HG02938 (cell line): Measurements from ENCODE around the gene LHFPL2.

Source experiments
- ATAC-seq: cut with Tn5 transposase; IDR thresholded peaks from one replicate; pipeline ENCODE4 v1.9.1; 2021; ENCODE audit warnings: mild to moderate bottlenecking, moderate library complexity; ENCODE audit not compliant: unreplicated experiment

The LHFPL2 gene

DNA sequence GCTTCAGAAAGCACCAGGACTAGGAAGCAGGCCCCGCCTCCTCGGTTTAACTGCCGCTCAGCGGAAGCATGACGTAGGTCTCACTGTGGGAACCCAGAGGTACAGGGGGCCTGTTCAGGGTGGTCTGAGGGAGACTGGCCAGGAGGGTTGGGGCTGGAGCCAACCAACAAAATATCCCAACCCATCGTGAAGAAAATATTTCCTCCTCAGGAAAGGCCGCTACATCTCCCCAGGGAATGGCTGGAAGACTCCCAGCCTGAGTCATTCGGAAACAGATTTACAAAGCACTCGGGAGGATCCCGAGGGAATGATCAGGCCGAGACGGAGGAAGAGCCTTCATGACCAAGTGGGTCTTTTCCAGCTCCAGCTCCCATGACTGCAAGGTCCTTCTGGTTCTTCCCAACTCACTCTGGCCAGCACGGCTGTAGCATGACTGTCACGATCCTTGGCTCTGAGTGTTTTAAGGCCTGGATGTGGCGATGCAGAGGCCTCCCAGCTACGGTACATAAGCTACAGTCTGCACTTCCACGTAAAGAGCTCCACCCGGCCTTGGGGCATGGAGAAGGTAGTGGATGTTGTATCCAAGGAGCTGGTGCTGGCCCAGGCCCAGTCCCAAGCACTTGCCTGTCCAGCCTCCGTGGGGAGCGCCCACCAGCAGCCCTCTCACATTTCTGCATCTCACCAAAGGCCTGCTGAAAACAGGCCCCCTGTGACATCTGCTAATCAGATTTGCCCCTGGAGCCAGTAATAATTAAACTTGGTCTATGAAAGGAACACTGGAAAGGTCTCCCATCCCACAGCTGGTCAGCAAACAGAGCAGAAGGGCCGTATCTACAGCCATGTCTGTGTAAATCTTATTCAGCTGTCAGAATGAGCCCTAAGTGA lies 100.6 kb downstream of the LHFPL2 start:
- ATAC-seq, result no peak

DNA sequence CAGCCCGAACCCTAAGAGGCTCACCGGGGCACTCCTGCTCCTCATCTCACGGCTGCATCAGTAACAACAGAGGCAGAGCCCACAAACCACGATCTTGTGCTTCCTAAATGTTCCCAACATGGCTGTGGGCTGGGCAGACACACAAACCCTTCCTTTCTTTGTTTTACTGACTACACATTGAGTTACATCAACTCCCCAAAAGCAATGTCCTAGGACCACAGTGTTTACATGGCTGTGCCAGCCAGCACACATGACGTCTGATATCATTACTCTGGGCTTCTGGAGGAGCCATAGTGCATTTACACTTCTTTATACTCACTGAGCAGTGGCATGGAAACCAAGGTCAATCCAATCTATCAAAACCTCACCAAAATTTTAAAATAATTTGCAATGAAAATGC lies 101.4 kb downstream of the LHFPL2 start:
- no peak for ATAC-seq

GRCh38 chr5:78546276-78546996 lies 102.1 kb downstream of the LHFPL2 start:
- no peak for ATAC-seq

- no peak for ATAC-seq
These were observed 103.2 kb downstream of the LHFPL2 start for GRCh38 chr5:78545406-78545805.

GRCh38 chr5:78544561-78545201 lies 103.9 kb downstream of the LHFPL2 start:
- no peak for ATAC-seq

DNA sequence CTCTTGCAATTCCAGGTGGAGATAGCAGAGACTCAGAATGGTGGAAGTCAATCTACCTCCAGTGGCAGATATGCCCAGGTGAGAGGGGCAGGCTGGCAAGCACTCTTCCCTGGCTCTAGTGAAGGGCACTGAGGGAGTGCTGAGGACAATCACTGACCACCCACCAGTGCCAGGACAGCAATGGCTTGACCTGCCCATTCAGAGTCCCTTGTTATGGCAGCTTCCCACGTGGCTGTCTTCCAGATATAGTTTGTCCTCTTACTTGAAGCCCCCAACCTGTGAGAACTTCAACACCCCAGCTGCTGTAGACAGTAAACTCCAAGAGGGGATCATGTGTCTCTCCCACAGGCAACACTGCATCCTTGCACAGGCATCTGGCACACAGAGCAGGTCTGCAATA lies 104.7 kb downstream of the LHFPL2 start:
- no peak for ATAC-seq

GRCh38 chr5:78543292-78543691 lies 105.3 kb downstream of the LHFPL2 start:
- ATAC-seq, result no peak

DNA sequence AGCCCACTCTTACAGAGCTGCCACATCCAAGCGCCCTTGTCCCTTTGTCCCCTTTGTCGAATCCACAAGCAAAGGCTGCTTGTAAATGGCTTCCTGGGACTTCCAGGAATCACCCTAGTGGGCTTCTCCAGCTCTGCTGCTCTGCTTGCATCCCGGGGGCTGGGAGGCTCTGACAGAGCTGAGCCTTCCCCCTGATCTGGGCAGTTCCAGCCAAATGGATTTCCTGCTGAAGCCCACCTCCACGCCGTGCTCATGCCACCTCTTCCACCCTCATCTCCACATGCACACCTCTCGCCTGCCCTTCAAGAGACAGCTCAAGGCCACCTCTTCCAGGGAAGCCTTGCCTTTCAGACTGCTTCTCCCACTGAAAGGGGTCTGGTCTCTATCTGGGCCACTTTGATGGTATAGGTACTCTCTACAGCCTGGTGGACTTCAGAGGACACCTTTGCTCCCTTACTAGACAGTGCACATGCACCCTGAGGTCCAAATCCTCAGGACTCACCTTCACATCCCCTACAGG lies 106.2 kb downstream of the LHFPL2 start:
- no peak for ATAC-seq

DNA sequence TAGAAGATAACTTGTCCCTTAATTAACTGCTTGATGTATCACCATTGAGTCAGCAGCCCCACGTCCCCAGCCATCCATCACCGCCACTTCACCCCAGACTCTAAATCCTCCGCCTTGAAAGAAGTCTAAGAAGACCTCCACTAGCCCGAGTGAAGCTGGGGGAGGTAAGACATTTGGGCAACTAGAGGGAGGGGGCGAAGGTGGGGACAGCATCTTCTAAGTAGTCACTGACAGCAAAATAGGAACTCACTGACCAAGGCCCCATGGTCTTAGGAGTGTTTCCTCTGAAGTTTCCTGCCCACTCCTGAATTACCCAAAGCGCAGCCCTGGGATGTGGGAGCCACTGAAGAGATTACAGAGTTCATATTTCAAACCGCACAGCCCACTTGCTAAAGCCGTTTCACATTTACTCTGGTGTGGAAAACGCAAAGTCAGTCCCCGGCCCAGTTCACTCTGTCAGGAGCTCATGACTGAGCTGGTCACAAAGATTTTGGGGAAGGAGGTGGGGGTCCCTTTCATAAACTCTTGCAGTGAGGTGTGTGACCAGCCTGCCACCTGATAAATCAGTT lies 107.4 kb downstream of the LHFPL2 start:
- ATAC-seq, result no peak

DNA sequence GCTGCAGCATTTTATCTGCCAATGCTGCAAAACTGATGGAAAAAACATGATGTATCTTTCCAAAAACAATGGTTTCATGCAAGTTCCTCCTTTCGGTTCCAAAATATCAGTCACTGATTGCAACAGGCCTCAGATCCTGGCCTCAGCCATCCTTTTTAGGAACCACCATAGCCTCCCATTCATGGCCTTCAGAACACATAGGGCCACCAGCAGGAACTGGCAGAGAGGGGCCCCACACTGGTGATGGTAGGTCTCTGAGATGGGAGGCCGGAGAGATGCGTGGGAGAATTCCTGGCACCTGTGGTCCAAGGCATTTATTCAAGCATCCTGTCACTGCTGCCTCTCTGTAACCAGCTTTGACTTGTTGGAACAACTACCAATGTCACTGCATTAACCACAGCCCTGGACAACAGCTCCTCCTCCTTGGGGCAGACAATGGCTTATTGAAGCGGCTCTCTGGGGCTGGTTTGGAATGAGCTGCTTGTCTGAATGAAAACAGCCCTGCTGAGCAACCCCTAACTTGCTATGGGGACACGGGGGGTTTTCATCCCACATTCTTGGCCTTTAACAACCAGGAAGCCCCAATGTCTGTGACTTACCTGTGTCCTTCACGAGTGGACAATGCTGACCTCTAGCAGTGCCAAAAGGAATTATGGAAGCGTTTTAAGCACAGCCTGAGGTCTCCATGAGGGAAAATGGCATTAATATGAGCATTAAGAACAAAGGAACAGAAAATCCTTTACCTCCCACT lies 108.1 kb downstream of the LHFPL2 start:
- ATAC-seq, result no peak

DNA sequence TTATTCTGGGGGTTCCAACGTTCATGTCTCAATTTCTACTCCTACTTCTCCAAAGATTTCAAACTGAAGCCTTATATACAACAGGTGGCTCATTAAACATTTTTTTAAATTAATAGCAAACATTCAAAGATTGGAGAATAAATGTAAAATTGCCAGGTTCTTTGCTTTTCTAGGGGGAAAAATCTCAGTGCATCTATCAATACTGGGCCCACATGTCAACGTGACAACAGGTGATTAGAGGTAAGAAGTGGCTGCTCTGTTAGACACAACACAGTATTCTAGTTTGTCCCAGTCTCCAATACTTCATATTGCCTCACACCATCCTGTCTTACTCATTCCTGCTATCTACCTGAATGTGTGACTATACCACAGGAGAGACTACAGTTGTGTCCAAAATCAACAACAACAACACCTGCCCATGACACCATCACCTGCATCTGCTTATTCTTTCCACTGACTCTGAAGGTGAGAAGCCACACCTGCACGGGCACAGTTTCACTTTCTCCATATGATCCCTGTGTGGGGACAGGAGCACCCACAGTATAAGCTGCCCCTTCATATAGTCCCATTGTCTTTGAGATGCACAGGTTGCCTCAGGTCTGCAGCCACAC lies 110.2 kb downstream of the LHFPL2 start:
- ATAC-seq, result no peak

DNA sequence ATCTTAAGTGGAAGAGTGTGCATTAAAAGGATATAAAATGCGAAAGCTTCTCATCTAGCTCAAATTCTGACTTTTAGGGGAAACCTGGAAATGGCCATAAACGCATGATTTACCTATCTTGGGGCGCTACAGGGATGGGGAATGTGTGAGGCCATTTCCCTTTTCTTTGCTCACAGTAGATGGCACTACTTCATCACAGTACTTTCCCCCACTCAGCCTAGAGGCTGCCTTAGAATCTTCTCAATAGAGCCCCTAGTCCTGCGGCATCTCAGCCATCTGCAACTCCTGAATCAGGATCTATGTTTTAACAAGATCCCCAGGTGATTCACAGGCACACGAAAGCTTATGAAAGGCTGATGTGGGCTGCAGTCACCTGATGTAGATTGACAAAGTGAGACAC lies 110.8 kb downstream of the LHFPL2 start:
- no peak for ATAC-seq

GRCh38 chr5:78537411-78537810 lies 111.2 kb downstream of the LHFPL2 start:
- ATAC-seq, result no peak

- no peak for ATAC-seq
These were observed 111.8 kb downstream of the LHFPL2 start for GRCh38 chr5:78536661-78537196.

- ATAC-seq, result no peak
These were observed 113.7 kb downstream of the LHFPL2 start for GRCh38 chr5:78534905-78535200.

DNA sequence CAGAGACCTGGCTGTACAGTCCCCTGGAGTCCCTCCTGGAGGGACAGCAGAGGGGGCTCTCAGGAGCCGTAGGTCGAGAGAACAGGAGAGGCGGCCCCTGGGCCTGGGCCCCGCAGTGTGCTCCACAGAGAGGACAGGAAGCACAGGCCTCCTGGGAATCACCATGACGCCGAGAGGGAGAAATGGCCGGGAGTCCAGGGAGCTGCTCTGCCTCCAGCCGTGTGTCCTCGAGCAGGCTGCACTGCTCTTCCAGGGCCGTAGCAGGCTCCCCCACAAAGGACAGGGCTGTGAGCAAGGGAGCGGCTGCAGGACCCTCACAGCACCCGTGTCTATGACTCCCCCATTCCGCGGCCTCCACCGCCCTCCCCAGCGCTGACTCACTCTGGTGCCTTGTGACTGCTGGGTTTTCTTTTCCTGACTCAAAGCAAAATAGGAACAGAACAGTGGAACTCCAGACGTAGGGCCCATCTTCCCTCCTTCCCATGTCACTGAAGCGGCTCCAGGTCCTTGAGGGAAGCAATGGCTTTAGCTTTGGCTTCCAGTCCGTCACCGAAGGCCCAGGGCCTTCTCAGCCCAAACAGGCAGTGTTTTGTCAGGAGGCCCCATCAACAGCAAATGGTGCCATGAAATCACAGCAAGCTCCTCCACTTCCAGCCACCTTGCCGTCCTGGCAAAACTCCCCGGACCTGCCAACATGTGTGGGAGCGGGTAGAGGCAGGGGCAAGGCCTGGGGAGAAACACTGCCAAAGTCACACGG lies 114.2 kb downstream of the LHFPL2 start:
- no peak for ATAC-seq

- no peak for ATAC-seq
These were observed 115.2 kb downstream of the LHFPL2 start for GRCh38 chr5:78533356-78533755.

- ATAC-seq, result peak; percentile 47
These were observed 118.1 kb downstream of the LHFPL2 start for GRCh38 chr5:78530342-78531096.

- ATAC-seq, result no peak
These were observed 120.6 kb downstream of the LHFPL2 start for GRCh38 chr5:78527925-78528324.
